ENCODE data around the gene UCP3.
A peak's percentile ranks its signal among the peaks of the same experiment; 100 is the strongest.

Gene UCP3, protein sequence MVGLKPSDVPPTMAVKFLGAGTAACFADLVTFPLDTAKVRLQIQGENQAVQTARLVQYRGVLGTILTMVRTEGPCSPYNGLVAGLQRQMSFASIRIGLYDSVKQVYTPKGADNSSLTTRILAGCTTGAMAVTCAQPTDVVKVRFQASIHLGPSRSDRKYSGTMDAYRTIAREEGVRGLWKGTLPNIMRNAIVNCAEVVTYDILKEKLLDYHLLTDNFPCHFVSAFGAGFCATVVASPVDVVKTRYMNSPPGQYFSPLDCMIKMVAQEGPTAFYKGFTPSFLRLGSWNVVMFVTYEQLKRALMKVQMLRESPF

DNA sequence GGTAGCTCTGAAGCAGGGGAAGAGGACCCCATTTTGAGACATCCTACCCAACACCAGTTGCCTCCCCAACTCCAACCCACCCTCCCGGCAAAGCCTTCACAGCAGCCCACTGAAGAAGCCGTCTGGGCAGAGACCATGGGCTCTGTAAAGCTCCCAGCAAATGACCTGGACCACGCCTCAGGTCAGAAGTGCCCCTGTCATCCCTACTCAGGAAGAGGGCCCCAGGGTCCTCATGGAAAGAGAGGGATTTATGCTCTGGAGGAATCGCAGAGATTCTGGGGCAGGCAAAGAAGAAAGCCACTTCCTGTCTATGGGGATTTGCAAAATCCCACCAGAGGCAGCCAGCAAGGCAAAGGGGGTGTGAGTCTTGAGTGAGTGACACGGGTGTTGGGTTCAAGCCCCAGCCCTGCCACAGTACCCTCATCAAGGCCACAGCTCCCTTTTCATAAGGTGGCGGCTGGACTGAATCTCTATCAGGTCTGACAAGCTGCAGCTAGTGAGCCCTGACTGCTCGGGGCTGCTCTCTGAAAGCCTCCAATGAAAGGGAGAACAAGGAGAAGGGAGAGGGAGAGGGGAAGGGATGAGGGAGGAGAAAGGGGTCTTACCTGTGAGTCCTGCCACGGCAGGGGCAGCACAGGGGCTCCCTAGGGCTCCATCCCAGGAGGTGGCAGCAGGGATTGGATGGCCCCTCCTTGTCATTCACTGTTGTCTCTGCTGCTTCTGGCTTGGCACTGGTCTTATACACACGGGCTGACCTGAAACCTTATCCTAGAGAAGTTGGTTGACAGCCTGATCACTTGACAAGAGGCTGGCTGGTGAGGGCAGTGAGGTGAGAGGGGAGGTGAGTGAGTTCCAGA lies at the start of gene UCP3:
UCP3 (minus strand) TSS at position 713 of the 857 bp plus-strand sequence. CDS start 2,043 bp downstream, outside the sequence.
- no peak for DNase-seq

GRCh38 chr11:74057249-74058151 lies 48.6 kb upstream of the UCP3 start:
- no peak for DNase-seq

GRCh38 chr11:74055938-74056337 lies 47.1 kb upstream of the UCP3 start:
- DNase-seq = no peak

DNA sequence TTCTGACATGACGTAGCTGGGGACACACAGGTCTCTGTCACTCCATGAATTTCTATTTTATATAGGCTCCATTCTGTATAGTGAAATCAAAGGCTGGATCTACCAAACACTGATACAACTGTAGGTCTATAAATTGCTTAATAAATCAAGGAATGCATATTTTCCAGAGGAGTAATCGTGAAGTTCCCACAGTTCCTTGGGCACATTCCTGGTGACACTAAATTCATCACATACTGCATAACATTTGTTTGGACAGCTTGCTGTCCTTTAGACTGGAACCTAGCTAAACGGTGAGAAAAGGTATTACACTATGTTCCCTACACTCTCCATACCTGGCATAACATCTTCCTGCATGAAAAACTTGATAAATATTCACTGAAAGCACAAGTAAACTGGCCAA lies 41.6 kb upstream of the UCP3 start:
- DNase-seq = no peak

DNA sequence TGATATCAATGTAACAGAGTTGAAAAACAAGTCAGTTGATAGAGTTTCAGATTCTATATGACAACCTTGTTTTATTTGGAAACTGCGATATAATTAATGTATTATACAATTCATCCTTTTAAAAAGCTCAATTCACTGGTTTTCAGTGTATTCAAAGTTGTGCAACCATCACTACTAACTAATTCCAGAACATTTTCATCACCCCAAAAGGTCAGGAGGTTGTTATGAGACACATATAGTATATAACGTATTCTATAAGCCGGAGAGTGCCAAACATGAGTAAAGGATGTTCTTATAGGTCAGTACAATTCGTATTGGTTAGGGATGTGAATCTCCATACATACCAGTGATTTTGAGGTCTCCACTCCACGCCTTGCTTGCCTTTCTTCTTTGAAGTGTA lies 40.1 kb upstream of the UCP3 start:
- DNase-seq = no peak

DNA sequence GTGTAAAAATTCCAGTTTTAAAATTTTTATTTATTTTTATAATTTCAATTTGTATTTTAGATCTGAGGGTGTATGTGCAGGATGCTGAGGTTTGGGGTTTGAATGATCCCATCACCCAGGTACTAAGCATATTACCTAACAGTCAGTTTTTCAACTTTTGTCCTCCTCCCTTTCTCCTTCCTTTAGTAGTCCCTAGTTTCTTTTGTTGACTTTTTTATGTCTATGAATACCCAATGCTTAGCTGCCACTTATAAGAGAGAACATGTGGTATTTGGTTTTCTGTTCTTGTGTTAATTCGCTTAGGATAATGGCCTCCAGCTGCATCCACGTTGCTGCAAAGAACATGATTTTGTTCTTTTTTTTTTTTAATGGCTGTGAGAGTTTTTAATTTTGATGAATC lies 35.7 kb upstream of the UCP3 start:
- no peak for DNase-seq

GRCh38 chr11:74043450-74043849 lies 34.6 kb upstream of the UCP3 start:
- DNase-seq = no peak

DNA sequence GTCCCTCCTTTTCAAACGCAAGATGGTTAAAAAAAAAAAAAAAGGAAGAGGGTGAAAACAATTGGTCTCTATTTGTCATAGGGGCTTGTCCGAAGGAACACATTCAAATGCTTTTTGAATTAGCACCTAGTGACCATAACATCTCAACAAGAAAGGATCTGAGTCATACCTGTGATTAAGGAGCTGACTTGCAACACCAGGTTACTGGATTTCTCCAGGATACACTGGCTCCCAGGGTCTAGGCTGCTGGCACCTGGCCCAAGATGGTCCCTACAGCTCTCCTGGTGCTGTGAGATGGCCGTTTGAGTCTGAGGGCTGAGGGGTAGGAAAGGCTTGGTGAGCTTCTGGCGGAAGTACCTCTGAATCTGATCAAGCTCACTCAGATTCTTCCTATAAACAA lies 28.4 kb upstream of the UCP3 start:
- no peak for DNase-seq

DNA sequence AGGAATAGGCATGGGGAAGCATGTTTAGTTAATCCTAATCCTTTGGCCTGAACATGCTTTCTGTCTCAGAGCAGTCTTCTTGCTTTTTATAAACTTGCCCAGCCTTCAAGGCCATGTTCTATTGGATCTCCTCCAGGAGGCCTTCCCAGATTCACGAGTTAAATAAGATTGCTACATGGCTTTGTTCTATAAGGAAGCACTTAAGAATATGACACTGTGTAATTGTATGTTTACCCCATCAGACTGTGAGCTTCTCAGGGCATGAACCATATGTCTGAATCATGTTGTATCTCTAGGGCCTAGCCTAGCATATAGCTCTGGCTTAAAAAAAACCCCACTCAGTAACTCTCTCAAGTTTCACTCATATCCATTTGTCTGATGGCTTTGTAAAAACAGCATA lies 26.4 kb upstream of the UCP3 start:
- no peak for DNase-seq

DNA sequence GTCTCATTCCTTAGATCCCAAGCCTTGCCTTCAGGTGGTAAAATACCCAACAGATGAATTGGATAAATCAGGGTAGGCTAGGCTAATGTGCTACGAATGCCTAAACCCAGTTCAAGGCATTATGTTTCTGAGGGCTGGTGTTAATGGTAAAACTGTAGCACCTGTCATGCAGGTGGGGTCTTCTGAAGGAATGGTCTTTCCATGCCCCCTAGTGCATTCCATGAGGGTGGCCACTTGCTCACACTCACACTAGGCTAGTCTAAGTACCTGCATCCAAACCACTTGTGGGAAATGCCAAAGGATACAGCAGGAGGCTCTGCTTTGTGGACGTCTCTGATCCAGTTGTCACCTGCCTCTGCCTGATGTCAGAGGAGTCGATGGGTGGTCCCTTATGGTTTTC lies 24.2 kb upstream of the UCP3 start:
- no peak for DNase-seq

DNA sequence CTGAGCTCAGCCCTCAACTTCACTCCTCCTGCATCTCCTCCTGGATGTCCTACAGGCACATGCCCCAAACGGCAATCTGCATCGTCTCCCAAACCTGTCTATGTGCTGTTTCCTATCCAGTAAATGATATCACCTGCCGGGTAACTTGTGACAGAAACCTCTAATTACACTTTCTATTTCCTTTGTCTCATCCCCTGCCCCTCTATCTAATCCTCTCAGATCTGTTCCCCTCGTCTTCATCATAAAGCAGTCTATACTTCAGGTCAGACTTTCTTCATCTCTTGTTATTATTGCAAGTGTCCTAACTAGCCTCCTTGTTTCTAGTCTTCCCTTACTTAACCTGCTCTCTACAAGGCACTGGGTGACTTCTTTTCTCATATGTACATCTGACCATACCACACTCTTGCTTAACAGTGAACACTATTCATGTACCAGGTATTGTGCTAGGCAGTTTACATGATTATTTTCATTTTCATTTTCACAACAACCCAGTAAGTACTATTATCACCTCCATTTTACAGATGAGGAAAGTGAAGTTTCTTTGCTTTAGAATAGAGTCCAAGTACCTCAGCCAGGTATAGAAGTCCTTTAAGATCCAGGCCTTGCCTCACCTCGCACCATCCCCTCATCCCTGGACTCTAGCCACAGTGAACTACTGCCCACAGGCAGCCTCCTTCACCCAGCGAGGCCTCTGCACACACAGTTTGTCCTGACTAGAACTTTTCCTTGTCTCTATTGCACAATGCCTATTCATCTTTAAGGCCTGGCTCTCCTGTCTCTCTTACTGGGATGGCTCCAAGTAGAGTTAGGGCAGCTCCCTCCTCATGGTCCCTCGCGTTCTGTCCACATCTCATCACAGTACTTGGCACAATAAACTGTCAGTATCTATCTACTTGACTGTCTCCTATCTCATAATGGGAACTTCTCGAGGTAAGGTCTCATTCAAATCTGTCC lies 22.1 kb upstream of the UCP3 start:
- DNase-seq = peak; percentile 45

GRCh38 chr11:74025467-74026166 lies 16.7 kb upstream of the UCP3 start:
- peak; percentile 58 for DNase-seq

GRCh38 chr11:74024261-74025029 lies 15.6 kb upstream of the UCP3 start:
- DNase-seq = peak; percentile 83

DNA sequence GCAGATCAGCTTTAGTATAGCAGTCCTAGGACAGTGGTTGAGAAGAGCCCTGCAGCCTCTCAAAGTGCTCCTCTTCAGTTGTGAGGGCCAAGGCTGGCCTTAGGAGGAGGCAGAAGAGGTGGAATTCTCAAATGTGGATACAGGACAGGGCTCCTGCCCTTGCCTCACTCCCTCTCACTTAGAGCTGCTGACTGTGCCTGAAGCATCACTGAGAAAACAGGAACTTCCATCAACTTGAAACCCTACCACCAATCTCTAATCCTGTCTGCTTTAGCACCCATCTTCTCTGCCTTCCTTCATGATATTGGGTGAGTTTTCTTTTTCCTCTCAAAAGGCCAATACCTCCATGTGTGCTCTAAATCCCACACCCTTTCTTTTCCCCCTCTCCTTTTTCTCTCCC lies 14.4 kb upstream of the UCP3 start:
- no peak for DNase-seq

- DNase-seq = no peak
These were observed 13.7 kb upstream of the UCP3 start for GRCh38 chr11:74022546-74022945.

DNA sequence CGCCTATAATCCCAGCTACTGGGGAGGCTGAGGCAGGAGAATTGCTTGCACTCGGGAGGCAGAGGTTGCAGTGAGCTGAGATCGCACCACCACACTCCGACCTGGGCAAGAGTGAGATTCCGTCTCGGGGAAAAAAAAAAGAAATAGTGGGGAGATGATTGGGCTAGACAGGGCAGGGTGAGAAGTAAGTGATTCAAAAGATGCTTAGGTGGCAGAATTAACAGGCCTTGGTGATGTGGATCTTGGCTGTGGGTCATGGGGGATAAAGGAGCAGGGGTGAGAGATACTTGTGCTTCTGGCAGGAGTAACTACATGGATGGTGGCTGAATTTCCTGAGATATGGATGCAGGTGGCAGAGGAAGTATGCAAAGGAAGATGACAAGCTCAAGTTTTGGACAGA lies 13.1 kb upstream of the UCP3 start:
- no peak for DNase-seq

DNA sequence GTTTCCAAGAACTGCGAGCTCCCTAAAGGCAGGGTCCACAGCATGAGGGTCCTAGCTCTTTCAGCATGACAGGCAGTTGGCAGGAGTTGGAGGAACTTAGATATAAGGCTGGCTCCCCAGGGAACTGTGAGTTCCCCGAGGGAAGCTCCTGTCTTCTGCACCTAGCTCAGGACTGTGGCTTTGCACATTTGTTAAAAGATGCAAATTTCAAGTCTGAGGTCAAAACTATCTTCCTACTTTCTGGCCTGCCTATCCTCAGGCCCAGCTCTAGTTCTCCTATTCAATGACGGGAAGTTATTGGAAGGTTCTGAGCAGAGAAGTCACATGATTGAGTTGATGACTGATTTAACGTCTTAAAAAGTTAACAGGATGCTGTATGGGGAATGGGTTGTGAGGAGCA lies 11.7 kb upstream of the UCP3 start:
- peak; percentile 55 for DNase-seq

GRCh38 chr11:74019860-74020259 lies 11.0 kb upstream of the UCP3 start:
- peak; percentile 86 for DNase-seq

DNA sequence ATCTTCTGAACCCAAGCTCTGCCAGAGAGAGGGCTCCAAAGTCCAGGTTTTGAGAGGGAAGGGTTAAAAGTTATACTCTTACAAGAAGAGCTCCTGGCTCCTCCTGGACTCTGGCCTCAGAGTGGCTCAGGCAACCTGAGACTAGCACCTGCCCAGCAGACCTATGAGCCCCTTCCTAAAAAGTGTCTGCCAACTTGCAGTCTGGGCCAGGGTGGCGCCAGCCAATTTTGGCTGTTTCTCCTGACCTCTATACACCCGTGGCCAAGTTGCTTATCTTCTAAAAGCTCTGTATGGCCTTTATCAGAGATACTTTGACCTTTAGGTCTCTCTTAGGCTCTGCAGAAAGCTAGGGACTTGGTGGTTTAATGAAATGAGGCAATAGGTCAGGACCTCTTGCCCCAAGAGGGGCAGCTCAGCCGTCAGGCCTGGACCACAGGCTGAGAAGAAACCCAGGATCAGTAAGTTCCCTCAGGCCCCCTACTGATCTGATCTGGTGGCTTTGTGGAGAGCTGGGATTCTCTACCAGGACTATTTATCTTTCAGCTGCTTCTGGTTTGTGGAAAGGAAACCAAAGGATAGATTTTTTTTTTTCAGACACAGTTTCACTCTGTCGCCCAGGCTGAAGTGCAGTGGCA lies 10.3 kb upstream of the UCP3 start:
- no peak for DNase-seq
